ENCODE data around the gene FBXO28. TPM values are rescaled to one million over a fixed set of nuclear protein-coding genes. Genes with fewer than 3 reads are reported as not detected.

The FBXO28 gene
- total RNA-seq, 1 donor from 2014 or later = 52.1 TPM

DNA sequence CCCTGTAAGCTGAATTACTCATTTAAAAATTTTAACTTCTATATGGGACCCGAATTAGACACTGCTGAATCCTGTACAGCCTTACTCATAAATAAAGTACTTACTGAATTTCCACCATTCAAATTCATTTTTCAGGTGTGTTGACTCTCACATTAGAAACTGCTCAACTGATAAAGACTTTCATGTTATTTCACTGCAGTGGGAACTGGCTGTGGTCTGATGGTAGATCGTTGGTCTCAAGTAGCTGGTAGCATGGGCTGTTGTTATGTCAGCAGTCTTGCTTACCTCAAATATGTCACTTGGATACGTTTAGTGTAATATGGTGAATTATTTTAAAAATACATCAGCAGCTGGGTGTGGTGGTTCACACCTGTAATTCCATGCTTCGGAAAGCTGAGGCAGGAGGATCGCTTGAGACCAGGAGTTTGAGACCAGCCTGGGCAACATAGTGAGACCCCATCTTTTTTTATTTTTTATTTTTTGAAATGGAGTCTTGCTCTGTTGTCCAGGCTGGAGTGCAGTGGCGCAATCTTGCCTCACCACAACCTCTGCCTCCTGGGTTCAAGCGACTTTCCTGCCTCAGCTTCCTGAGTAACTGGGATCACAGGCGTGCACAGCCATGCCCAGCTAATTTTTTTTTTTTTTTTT, 79.5 kb downstream of the FBXO28 start:
- peaks cover 3% of the 10 kb centered on the region for H3F3A ChIP-seq (ENCODE audit: low read depth)
- H3K36me3 Mint-ChIP-seq = peaks cover 26% of the 10 kb centered on the region
- TF ChIP-seq, protein P1, sequence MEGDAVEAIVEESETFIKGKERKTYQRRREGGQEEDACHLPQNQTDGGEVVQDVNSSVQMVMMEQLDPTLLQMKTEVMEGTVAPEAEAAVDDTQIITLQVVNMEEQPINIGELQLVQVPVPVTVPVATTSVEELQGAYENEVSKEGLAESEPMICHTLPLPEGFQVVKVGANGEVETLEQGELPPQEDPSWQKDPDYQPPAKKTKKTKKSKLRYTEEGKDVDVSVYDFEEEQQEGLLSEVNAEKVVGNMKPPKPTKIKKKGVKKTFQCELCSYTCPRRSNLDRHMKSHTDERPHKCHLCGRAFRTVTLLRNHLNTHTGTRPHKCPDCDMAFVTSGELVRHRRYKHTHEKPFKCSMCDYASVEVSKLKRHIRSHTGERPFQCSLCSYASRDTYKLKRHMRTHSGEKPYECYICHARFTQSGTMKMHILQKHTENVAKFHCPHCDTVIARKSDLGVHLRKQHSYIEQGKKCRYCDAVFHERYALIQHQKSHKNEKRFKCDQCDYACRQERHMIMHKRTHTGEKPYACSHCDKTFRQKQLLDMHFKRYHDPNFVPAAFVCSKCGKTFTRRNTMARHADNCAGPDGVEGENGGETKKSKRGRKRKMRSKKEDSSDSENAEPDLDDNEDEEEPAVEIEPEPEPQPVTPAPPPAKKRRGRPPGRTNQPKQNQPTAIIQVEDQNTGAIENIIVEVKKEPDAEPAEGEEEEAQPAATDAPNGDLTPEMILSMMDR (IDR thresholded peaks at IDR 0.05) = no peak
- no peak for TF ChIP-seq EZH2phosphoT487 (IDR thresholded peaks at IDR 0.05)
- no peak for TF ChIP-seq EZH2 (IDR thresholded peaks at IDR 0.05)
- H3K27ac Mint-ChIP-seq = no peak overlapping the region
- no peaks in the 10 kb centered on the region for H3K4me1 ChIP-seq
- peaks cover 7% of the 10 kb centered on the region for H3K36me3 ChIP-seq
- no peak for DNase-seq (ENCODE audit: low spot score)
- H2AFZ ChIP-seq (replicated peaks) = no peak overlapping the region
- no peaks in the 10 kb centered on the region for H3K4me1 Mint-ChIP-seq
- H3K79me2 ChIP-seq (ENCODE audit: low read depth) = peaks cover 19% of the 10 kb centered on the region
- H3K9me3 ChIP-seq (ENCODE audit: low read depth) = no peaks in the 10 kb centered on the region
- H3K9me3 Mint-ChIP-seq = peaks cover 4% of the 10 kb centered on the region
- no peaks in the 10 kb centered on the region for H4K20me1 ChIP-seq (ENCODE audit: low read depth)
- H3K27me3 Mint-ChIP-seq (ENCODE audit: insufficient read depth, low read depth) = peaks cover under 1% of the 10 kb centered on the region
- H3K4me3 Mint-ChIP-seq = no peak overlapping the region
- H3K4me2 ChIP-seq = no peak overlapping the region
- no peak overlapping the region for H3K4me3 ChIP-seq
- H3K27me3 ChIP-seq = no peaks in the 10 kb centered on the region
- H3K27ac ChIP-seq = no peak overlapping the region
- no peak overlapping the region for H3K9ac ChIP-seq

DNA sequence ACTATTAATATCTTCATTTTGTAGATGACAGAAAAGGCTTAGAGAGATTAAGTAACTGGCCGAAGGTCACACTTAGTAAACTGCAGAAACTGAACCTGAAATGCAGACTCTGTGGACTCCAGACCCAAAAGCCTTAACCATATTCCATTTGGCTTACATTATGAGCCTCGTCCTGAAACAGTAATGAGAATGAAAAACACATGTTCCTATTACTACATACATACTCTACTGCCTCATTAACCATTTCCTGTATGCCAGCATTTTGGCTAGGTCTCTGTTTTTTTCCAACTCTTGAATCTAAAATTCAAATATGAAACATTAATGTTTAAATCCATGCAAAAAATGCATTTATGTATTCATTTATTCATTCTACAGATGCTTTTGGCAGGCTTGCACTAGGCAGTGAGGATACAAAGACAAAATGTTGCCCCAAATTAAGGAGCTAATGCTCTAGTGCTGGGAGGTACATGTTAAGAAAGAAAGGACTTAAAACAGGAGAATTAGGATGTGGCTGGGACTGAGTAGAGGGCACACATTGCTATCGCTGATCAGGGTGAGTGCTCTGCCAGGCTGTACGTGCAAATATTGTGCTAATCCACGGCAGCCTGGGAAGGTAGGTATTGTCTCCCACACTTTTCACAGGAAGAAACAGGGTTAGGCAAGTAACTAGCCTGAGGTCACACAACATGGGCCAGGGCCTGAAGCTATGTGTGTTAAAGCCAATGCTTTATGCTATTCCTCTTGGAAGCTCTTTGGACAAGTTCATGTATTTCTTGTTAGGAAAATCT, 83.1 kb downstream of the FBXO28 start:
- TF ChIP-seq, protein P1 (IDR thresholded peaks at IDR 0.05) = no peak
- no peak for TF ChIP-seq EZH2 (IDR thresholded peaks at IDR 0.05)
- TF ChIP-seq EZH2phosphoT487 (IDR thresholded peaks at IDR 0.05) = no peak
- H3K27ac Mint-ChIP-seq = peak overlapping the region; percentile 10

DNA sequence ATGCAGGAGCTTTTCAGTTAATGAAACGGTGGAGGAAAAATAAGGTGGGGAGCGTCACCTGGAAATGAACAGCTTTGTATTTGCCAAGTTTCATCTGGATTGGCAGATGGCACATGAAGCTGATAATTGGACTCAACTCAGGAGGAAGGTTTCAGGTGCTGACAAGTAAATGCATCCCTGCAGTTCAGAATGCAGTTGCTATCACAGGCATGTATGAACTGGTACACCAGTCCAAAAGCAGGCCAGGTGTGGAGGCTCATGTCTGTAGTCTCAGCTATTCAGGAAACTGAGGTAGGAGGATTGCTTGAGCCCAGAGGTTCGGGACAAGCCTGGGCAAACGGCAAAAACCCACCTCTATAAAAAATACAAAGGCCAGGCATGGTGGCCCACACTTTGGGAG, 84.7 kb downstream of the FBXO28 start:
- H3K27me3 Mint-ChIP-seq (ENCODE audit: insufficient read depth, low read depth) = peaks cover 3% of the 10 kb centered on the region
- H3K9ac ChIP-seq = no peak overlapping the region
- no peak overlapping the region for H2AFZ ChIP-seq (replicated peaks)
- H3K36me3 Mint-ChIP-seq = peaks cover 11% of the 10 kb centered on the region
- H3K27me3 ChIP-seq = no peaks in the 10 kb centered on the region
- no peaks in the 10 kb centered on the region for H3K9me3 ChIP-seq (ENCODE audit: low read depth)
- no peak overlapping the region for H3K4me2 ChIP-seq
- H4K20me1 ChIP-seq (ENCODE audit: low read depth) = no peaks in the 10 kb centered on the region
- H3K4me1 ChIP-seq = peaks cover 7% of the 10 kb centered on the region
- no peak overlapping the region for H3K27ac Mint-ChIP-seq
- TF ChIP-seq, protein P1 (IDR thresholded peaks at IDR 0.05) = no peak
- TF ChIP-seq EZH2phosphoT487 (IDR thresholded peaks at IDR 0.05) = no peak
- no peak for TF ChIP-seq EZH2 (IDR thresholded peaks at IDR 0.05)
- H3K4me1 Mint-ChIP-seq = peaks cover 15% of the 10 kb centered on the region
- no peak overlapping the region for H3K27ac ChIP-seq
- H3K79me2 ChIP-seq (ENCODE audit: low read depth) = no peaks in the 10 kb centered on the region
- H3K36me3 ChIP-seq = peaks cover under 1% of the 10 kb centered on the region
- DNase-seq (ENCODE audit: low spot score) = no peak
- no peak overlapping the region for H3K4me3 Mint-ChIP-seq
- no peak overlapping the region for H3K4me3 ChIP-seq
- peaks cover 19% of the 10 kb centered on the region for H3F3A ChIP-seq (ENCODE audit: low read depth)
- H3K9me3 Mint-ChIP-seq = no peaks in the 10 kb centered on the region

More for the DNA sequence above, 83.1 kb downstream of the FBXO28 start:
- H3K79me2 ChIP-seq (ENCODE audit: low read depth) = no peaks in the 10 kb centered on the region
- no peak overlapping the region for H3K27ac ChIP-seq
- H3K4me1 ChIP-seq = no peaks in the 10 kb centered on the region
- H4K20me1 ChIP-seq (ENCODE audit: low read depth) = no peaks in the 10 kb centered on the region
- no peak overlapping the region for H3K4me2 ChIP-seq
- no peaks in the 10 kb centered on the region for H3K9me3 Mint-ChIP-seq
- H3K36me3 Mint-ChIP-seq = peaks cover 14% of the 10 kb centered on the region
- no peak for DNase-seq (ENCODE audit: low spot score)
- H3K4me1 Mint-ChIP-seq = peaks cover 7% of the 10 kb centered on the region
- H3F3A ChIP-seq (ENCODE audit: low read depth) = peaks cover 11% of the 10 kb centered on the region
- H3K27me3 Mint-ChIP-seq (ENCODE audit: insufficient read depth, low read depth) = peaks cover 3% of the 10 kb centered on the region
- H3K4me3 Mint-ChIP-seq = no peak overlapping the region
- H3K9me3 ChIP-seq (ENCODE audit: low read depth) = no peaks in the 10 kb centered on the region
- no peak overlapping the region for H3K4me3 ChIP-seq
- no peak overlapping the region for H3K9ac ChIP-seq
- no peaks in the 10 kb centered on the region for H3K27me3 ChIP-seq
- H2AFZ ChIP-seq (replicated peaks) = no peak overlapping the region
- peaks cover 7% of the 10 kb centered on the region for H3K36me3 ChIP-seq
